ENCODE measurements around the gene FASN. TPM values are rescaled to one million over a fixed set of nuclear protein-coding genes. Genes with fewer than 3 reads are reported as not detected.

The FASN gene
- total RNA-seq, 3 donors from 2014 or later, result 87.2 to 115 (median 102) TPM

- Histone ChIP-seq H3K36me3 (ENCODE audit: low read depth) (no peaks in the 10 kb centered on the region), H3K9me3 (no peaks in the 10 kb centered on the region), H3K4me3 (no peak overlapping the region), H3K4me1 (ENCODE audit: low read depth) (no peaks in the 10 kb centered on the region)
- no peak for TF ChIP-seq CTCF (IDR thresholded peaks at IDR 0.05)
- DNase-seq (no peak), ATAC-seq (no peak)
- intact Hi-C loops (cut with DNase I, micrococcal nuclease), result no loop called here
Measured at GRCh38 chr17:82112181-82112913, 14.3 kb upstream of the FASN start.

GRCh38 chr17:82110298-82110697 is 12.3 kb upstream of the FASN start:
- DNase-seq, result no peak
- H3K4me3 ChIP-seq, result no peak overlapping the region
- no peak for TF ChIP-seq CTCF (IDR thresholded peaks at IDR 0.05)
- no peak for ATAC-seq
- intact Hi-C loops (cut with DNase I, micrococcal nuclease), result no loop called here
- H3K36me3 ChIP-seq (ENCODE audit: low read depth), result no peaks in the 10 kb centered on the region
- H3K4me1 ChIP-seq (ENCODE audit: low read depth), result peaks cover 17% of the 10 kb centered on the region
- H3K9me3 ChIP-seq, result no peaks in the 10 kb centered on the region

GRCh38 chr17:82108961-82109475 is 11.0 kb upstream of the FASN start:
- intact Hi-C loops (cut with DNase I, micrococcal nuclease), result no loop called here
- ATAC-seq, result no peak
- TF ChIP-seq CTCF (IDR thresholded peaks at IDR 0.05), result no peak
- Histone ChIP-seq H3K4me1 (ENCODE audit: low read depth) (peaks cover 20% of the 10 kb centered on the region), H3K9me3 (no peaks in the 10 kb centered on the region), H3K36me3 (ENCODE audit: low read depth) (no peaks in the 10 kb centered on the region), H3K4me3 (no peak overlapping the region)
- DNase-seq, result no peak

GRCh38 chr17:82108496-82108945 is 10.5 kb upstream of the FASN start:
- no peak for TF ChIP-seq CTCF (IDR thresholded peaks at IDR 0.05)
- DNase-seq (no peak), ATAC-seq (no peak)
- H3K36me3 ChIP-seq (ENCODE audit: low read depth), result no peaks in the 10 kb centered on the region
- H3K4me3 ChIP-seq, result no peak overlapping the region
- intact Hi-C loops (cut with DNase I, micrococcal nuclease), result no loop called here
- H3K9me3 ChIP-seq, result no peaks in the 10 kb centered on the region
- H3K4me1 ChIP-seq (ENCODE audit: low read depth), result peaks cover 24% of the 10 kb centered on the region

GRCh38 chr17:82108038-82108437 is 10.0 kb upstream of the FASN start:
- ATAC-seq, result no peak
- intact Hi-C loops (cut with DNase I, micrococcal nuclease), result no loop called here
- Histone ChIP-seq H3K9me3 (no peaks in the 10 kb centered on the region), H3K4me3 (no peak overlapping the region), H3K4me1 (ENCODE audit: low read depth) (peaks cover 24% of the 10 kb centered on the region), H3K36me3 (ENCODE audit: low read depth) (no peaks in the 10 kb centered on the region)
- TF ChIP-seq CTCF (IDR thresholded peaks at IDR 0.05), result no peak
- no peak for DNase-seq

Data from mucosa of descending colon (tissue), 3 donors.